ENCODE data around the gene CAVIN1.
"Not testable (repeated sequence)": the region's sequence is repeated elsewhere in the genome, so short reads cannot be mapped to it uniquely, and the experiment has no call there.

Gene CAVIN1

GRCh38 chr17:42458497-42459255, 35.6 kb upstream of the CAVIN1 start, which contains the start of gene ATP6V0A1:
TSS of gene ATP6V0A1 (plus strand) at chr17:42458878. CDS start at chr17:42460895, 2,017 bp downstream.
- Histone ChIP-seq H3K9me2 (replicated peaks; ENCODE audit: insufficient read depth, low read length) (no peaks in the 10 kb centered on the region), H3K27ac (ENCODE audit: low read length) (peak within 1 kb of the TSS; percentile 80), H3K79me2 (ENCODE audit: low read length) (peaks cover 38% of the 10 kb centered on the region), H2AFZ (ENCODE audit: low read length) (peak within 1 kb of the TSS; percentile 37), H3K9ac (ENCODE audit: low read length) (peak within 1 kb of the TSS; percentile 76), H3K36me3 (replicated peaks; ENCODE audit: insufficient read depth, low read length) (no peaks in the 10 kb centered on the region; the same call in 1 of the 2 replicates), H3K4me3 (ENCODE audit: low read length) (peak within 1 kb of the TSS; percentile 76), H3K27me3 (replicated peaks; ENCODE audit: insufficient read depth, low read length) (no peaks in the 10 kb centered on the region), H3K4me1 (ENCODE audit: low read length) (peaks cover 33% of the 10 kb centered on the region), H3K4me2 (ENCODE audit: low read depth, low read length) (peak within 1 kb of the TSS; percentile 94), H4K20me1 (ENCODE audit: insufficient read depth, low read length) (no peaks in the 10 kb centered on the region), H3K9me3 (replicated peaks; ENCODE audit: insufficient read depth, low read length) (no peaks in the 10 kb centered on the region), H3F3A (ENCODE audit: insufficient read depth, low read length) (peaks cover 45% of the 10 kb centered on the region)
- DNase-seq, result peak; percentile 85
- TF ChIP-seq, protein P1, sequence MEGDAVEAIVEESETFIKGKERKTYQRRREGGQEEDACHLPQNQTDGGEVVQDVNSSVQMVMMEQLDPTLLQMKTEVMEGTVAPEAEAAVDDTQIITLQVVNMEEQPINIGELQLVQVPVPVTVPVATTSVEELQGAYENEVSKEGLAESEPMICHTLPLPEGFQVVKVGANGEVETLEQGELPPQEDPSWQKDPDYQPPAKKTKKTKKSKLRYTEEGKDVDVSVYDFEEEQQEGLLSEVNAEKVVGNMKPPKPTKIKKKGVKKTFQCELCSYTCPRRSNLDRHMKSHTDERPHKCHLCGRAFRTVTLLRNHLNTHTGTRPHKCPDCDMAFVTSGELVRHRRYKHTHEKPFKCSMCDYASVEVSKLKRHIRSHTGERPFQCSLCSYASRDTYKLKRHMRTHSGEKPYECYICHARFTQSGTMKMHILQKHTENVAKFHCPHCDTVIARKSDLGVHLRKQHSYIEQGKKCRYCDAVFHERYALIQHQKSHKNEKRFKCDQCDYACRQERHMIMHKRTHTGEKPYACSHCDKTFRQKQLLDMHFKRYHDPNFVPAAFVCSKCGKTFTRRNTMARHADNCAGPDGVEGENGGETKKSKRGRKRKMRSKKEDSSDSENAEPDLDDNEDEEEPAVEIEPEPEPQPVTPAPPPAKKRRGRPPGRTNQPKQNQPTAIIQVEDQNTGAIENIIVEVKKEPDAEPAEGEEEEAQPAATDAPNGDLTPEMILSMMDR (IDR thresholded peaks at IDR 0.05; ENCODE audit: low read length), result no peak
- TF ChIP-seq EZH2phosphoT487 (IDR thresholded peaks at IDR 0.05; ENCODE audit: low read length), result no peak
- no peak for TF ChIP-seq EZH2 (optimal IDR thresholded peaks at IDR 0.05; ENCODE audit: low read depth, low read length)

DNA sequence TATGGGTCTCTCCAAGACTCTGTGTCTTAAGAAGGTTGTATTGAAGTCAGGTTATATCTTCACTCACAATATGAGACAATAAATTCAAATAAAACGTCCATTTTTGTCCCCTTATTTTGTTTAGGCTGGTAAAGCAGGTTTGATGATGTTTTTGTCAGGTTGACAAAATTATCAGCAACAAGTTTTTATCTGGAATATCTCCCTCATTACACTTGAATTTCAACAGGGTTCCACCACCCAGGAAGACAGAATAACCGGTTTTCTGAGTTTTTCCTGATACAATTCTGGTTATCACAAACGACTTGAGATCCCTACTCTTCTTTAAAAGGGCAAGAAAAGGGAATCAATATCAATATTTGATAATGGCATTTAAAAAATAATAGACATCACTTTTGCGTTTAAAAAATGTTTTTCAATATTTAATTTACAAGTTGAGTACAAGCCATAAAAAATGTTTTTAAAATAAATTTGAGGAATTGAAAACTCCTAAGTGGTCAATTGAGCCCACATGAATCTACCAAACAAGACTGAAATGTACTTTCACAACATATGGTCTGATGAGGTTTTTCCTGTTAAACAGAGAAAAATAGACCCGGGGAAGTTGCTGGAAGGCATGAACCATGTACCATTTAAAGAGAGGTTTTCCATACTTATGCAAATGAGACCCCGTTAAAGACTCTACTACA, 34.2 kb upstream of the CAVIN1 start:
- TF ChIP-seq, protein P1 (IDR thresholded peaks at IDR 0.05; ENCODE audit: low read length), result no peak
- TF ChIP-seq EZH2 (optimal IDR thresholded peaks at IDR 0.05; ENCODE audit: low read depth, low read length) (no peak), EZH2phosphoT487 (IDR thresholded peaks at IDR 0.05; ENCODE audit: low read length) (no peak)
- Histone ChIP-seq H3K4me1 (ENCODE audit: low read length) (peaks cover 33% of the 10 kb centered on the region), H3K4me3 (ENCODE audit: low read length) (peak overlapping the region; percentile 36; the same call in 1 of the 2 replicates), H3K36me3 (replicated peaks; ENCODE audit: insufficient read depth, low read length) (no peaks in the 10 kb centered on the region; the same call in 1 of the 2 replicates), H3K9me2 (replicated peaks; ENCODE audit: insufficient read depth, low read length) (no peaks in the 10 kb centered on the region), H3F3A (ENCODE audit: insufficient read depth, low read length) (peaks cover 45% of the 10 kb centered on the region), H3K4me2 (ENCODE audit: low read depth, low read length) (peak overlapping the region; percentile 84), H3K79me2 (ENCODE audit: low read length) (peaks cover 30% of the 10 kb centered on the region), H3K9ac (ENCODE audit: low read length) (0 out of 2 replicates have a peak overlapping the region, but pooled peaks have one; percentile 1), H2AFZ (ENCODE audit: low read length) (no peak overlapping the region), H4K20me1 (ENCODE audit: insufficient read depth, low read length) (no peaks in the 10 kb centered on the region), H3K27me3 (replicated peaks; ENCODE audit: insufficient read depth, low read length) (no peaks in the 10 kb centered on the region), H3K9me3 (replicated peaks; ENCODE audit: insufficient read depth, low read length) (no peaks in the 10 kb centered on the region), H3K27ac (ENCODE audit: low read length) (peak overlapping the region; percentile 80; the same call in 1 of the 2 replicates)
- peak; percentile 23 for DNase-seq

GRCh38 chr17:42456223-42457106, 33.4 kb upstream of the CAVIN1 start:
- Histone ChIP-seq H3K4me3 (ENCODE audit: low read length) (peak overlapping the region; percentile 40), H3F3A (ENCODE audit: insufficient read depth, low read length) (peaks cover 45% of the 10 kb centered on the region), H3K4me1 (ENCODE audit: low read length) (peaks cover 33% of the 10 kb centered on the region), H3K4me2 (ENCODE audit: low read depth, low read length) (peak overlapping the region; percentile 84), H4K20me1 (ENCODE audit: insufficient read depth, low read length) (no peaks in the 10 kb centered on the region), H3K79me2 (ENCODE audit: low read length) (peaks cover 22% of the 10 kb centered on the region), H3K9ac (ENCODE audit: low read length) (peak overlapping the region; percentile 13; the same call in 1 of the 2 replicates), H3K36me3 (replicated peaks; ENCODE audit: insufficient read depth, low read length) (no peaks in the 10 kb centered on the region; the same call in 1 of the 2 replicates), H3K27me3 (replicated peaks; ENCODE audit: insufficient read depth, low read length) (no peaks in the 10 kb centered on the region), H3K9me2 (replicated peaks; ENCODE audit: insufficient read depth, low read length) (no peaks in the 10 kb centered on the region), H3K9me3 (replicated peaks; ENCODE audit: insufficient read depth, low read length) (no peaks in the 10 kb centered on the region), H2AFZ (ENCODE audit: low read length) (peak overlapping the region; percentile 25; the same call in 1 of the 2 replicates), H3K27ac (ENCODE audit: low read length) (peak overlapping the region; percentile 80)
- peak; percentile 70 for DNase-seq
- TF ChIP-seq EZH2phosphoT487 (IDR thresholded peaks at IDR 0.05; ENCODE audit: low read length) (no peak), EZH2 (optimal IDR thresholded peaks at IDR 0.05; ENCODE audit: low read depth, low read length) (no peak)
- TF ChIP-seq, protein P1 (IDR thresholded peaks at IDR 0.05; ENCODE audit: low read length), result no peak

- not testable (repeated sequence) for H3K9ac ChIP-seq (ENCODE audit: low read length); H4K20me1 ChIP-seq (ENCODE audit: insufficient read depth, low read length); H3K79me2 ChIP-seq (ENCODE audit: low read length); H3K27ac ChIP-seq (ENCODE audit: low read length); H3K4me3 ChIP-seq (ENCODE audit: low read length); H3K27me3 ChIP-seq (replicated peaks; ENCODE audit: insufficient read depth, low read length); H3K4me2 ChIP-seq (ENCODE audit: low read depth, low read length); H3K36me3 ChIP-seq (replicated peaks; ENCODE audit: insufficient read depth, low read length); H3K9me3 ChIP-seq (replicated peaks; ENCODE audit: insufficient read depth, low read length); H3K9me2 ChIP-seq (replicated peaks; ENCODE audit: insufficient read depth, low read length); DNase-seq; H2AFZ ChIP-seq (ENCODE audit: low read length)
- Histone ChIP-seq H3F3A (ENCODE audit: insufficient read depth, low read length) (peaks cover 35% of the 10 kb centered on the region), H3K4me1 (ENCODE audit: low read length) (peaks cover 23% of the 10 kb centered on the region)
Measured at GRCh38 chr17:42454987-42455386, 31.9 kb upstream of the CAVIN1 start.
